Measurements from ENCODE around the gene TRPC4AP.

GRCh38 chr20:35120012-35120701 lies 27.6 kb upstream of the TRPC4AP start:
- TF ChIP-seq POLR2AphosphoS5 (IDR thresholded peaks at IDR 0.05) (no peak), POLR2A (IDR thresholded peaks at IDR 0.05) (no peak)
- TF ChIP-seq, protein P1, sequence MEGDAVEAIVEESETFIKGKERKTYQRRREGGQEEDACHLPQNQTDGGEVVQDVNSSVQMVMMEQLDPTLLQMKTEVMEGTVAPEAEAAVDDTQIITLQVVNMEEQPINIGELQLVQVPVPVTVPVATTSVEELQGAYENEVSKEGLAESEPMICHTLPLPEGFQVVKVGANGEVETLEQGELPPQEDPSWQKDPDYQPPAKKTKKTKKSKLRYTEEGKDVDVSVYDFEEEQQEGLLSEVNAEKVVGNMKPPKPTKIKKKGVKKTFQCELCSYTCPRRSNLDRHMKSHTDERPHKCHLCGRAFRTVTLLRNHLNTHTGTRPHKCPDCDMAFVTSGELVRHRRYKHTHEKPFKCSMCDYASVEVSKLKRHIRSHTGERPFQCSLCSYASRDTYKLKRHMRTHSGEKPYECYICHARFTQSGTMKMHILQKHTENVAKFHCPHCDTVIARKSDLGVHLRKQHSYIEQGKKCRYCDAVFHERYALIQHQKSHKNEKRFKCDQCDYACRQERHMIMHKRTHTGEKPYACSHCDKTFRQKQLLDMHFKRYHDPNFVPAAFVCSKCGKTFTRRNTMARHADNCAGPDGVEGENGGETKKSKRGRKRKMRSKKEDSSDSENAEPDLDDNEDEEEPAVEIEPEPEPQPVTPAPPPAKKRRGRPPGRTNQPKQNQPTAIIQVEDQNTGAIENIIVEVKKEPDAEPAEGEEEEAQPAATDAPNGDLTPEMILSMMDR (IDR thresholded peaks at IDR 0.05) = no peak

All from prostate gland (tissue), 2 donors.